ENCODE data around the gene ZNF70. TPM values are rescaled to one million over a fixed set of nuclear protein-coding genes. Genes with fewer than 3 reads are reported as not detected.

ZNF70 gene
- total and polyA plus RNA-seq, 2 of the 4 experiments (the other 2 are of a cell fraction): 2.3 to 4.3 TPM

DNA sequence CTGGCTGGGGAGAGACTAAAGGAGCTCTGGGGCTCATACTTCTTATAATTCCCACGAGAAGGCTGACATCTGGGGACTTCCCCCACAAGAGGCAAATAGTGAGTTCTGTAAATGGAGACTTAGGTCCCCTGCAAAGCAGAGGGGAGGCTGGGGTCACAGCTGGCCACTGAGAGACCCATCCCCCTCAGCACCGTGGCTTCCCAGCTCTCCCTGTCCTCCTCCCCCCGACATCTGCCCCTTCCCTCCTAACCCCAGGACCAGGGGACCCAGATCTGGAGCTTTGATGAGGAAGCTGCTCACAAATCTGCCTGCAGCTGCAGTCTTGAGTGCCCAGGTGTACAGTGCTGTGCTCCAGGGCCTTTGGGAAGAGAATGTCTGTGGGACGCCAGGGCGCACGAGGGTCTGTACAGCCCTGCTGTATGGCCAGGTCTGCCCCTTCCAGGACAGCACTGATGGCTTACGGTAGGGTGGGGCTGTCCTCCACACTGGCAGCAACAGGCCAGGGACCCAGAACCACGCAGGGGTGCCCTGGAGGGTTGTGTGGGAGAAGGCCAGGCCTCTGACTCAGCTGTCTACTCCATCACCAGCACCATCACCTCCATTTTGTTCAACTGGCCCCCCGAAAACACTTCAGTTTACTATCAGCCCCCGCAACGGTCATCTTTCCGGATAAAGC, 59.0 kb downstream of the ZNF70 start:
- POLR2A ChIA-PET (ENCODE audit: unreplicated experiment): no interaction called here
- H3K4me2 ChIP-seq (ENCODE audit: low read depth, low read length): no peak overlapping the region
- H2BK15ac ChIP-seq (ENCODE audit: low read depth, low read length): no peak overlapping the region
- no peak overlapping the region for H3K4me3 ChIP-seq (ENCODE audit: insufficient read depth, low read depth, low read length)
- no peak overlapping the region for H2BK20ac ChIP-seq (ENCODE audit: low read depth, low read length)
- H3K9ac ChIP-seq (ENCODE audit: low read depth, low read length): no peak overlapping the region
- TF ChIP-seq, protein P1, sequence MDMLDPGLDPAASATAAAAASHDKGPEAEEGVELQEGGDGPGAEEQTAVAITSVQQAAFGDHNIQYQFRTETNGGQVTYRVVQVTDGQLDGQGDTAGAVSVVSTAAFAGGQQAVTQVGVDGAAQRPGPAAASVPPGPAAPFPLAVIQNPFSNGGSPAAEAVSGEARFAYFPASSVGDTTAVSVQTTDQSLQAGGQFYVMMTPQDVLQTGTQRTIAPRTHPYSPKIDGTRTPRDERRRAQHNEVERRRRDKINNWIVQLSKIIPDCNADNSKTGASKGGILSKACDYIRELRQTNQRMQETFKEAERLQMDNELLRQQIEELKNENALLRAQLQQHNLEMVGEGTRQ (IDR thresholded peaks at IDR 0.05; ENCODE audit: low read depth, low read length): no peak
- TF ChIP-seq POLR2A (IDR thresholded peaks at IDR 0.05; ENCODE audit: low read depth, low read length) (no peak), MXI1 (IDR thresholded peaks at IDR 0.05; ENCODE audit: borderline replicate concordance, low read depth, low read length) (no peak), RFX5 (IDR thresholded peaks at IDR 0.05; ENCODE audit: low read depth, low read length) (no peak), RCOR1 (IDR thresholded peaks at IDR 0.05; ENCODE audit: insufficient replicate concordance, low read length) (no peak), MAFK (IDR thresholded peaks at IDR 0.05; ENCODE audit: low read depth, low read length) (no peak), CHD1 (IDR thresholded peaks at IDR 0.05; ENCODE audit: low read depth, low read length) (no peak)
- H4K5ac ChIP-seq (ENCODE audit: low read depth, low read length): no peak overlapping the region
- H3K4ac ChIP-seq (ENCODE audit: low read depth, low read length): no peak overlapping the region
- H3K23ac ChIP-seq (ENCODE audit: low read depth, low read length): no peak overlapping the region
- no peak overlapping the region for H3K27ac ChIP-seq (ENCODE audit: insufficient read depth, low read length)
- H4K8ac ChIP-seq (ENCODE audit: low read depth in 2 of 2, low read length in 2 of 2): no peak overlapping the region
- ATAC-seq (ENCODE audit: low read depth) (no peak), DNase-seq (no peak)
- H4K91ac ChIP-seq (ENCODE audit: insufficient read depth, low read depth, low read length): no peak overlapping the region
- no peak overlapping the region for H2AK9ac ChIP-seq (replicated peaks; ENCODE audit: low read depth, low read length, poor library complexity)
- H2AK5ac ChIP-seq (ENCODE audit: low read depth, low read length): no peak overlapping the region
- in situ Hi-C loops (cut with MboI; ENCODE audit: low sequenced_read_pairs) (no loop called here), intact Hi-C loops (cut with micrococcal nuclease) (no loop called here), dilution Hi-C loops (cut with HindIII; ENCODE audit: low sequenced_read_pairs, unreplicated experiment) (no loop called here)
- 0 out of 2 replicates have a peak, but pooled peaks cover 3% of the 10 kb centered on the region for H3K4me1 ChIP-seq (ENCODE audit: control insufficient read depth, insufficient read depth, low read length)
- H3K79me1 ChIP-seq (ENCODE audit: low read depth in 1 of 2, low read length in 2 of 2): no peaks in the 10 kb centered on the region
- H2BK120ac ChIP-seq (ENCODE audit: low read depth, low read length): no peak overlapping the region
- no peak overlapping the region for H2AFZ ChIP-seq (replicated peaks; ENCODE audit: low read length, poor library complexity)
- no peaks in the 10 kb centered on the region for H3K27me3 ChIP-seq (ENCODE audit: control insufficient read depth, insufficient read depth, low read length)
- H2BK5ac ChIP-seq (ENCODE audit: low read depth, low read length, poor library complexity, severe bottlenecking): no peak overlapping the region
- no peak overlapping the region for H3K14ac ChIP-seq (replicated peaks; ENCODE audit: low read depth, low read length)
- CTCF ChIA-PET: no interaction called here
- WGBS, 2 experiments (ENCODE audit: extremely low coverage in 2 of 2, insufficient read length in 1 of 2): 95% methylated on average over 3 of the region's 12 CpGs; no CpG with 5 or more reads in 1 of the 2 experiments
- H3K56ac ChIP-seq (ENCODE audit: extremely low read depth, insufficient read depth, low read length): no peak overlapping the region
- H3K18ac ChIP-seq (ENCODE audit: low read depth, low read length): no peak overlapping the region
- H3K36me3 ChIP-seq (ENCODE audit: control insufficient read depth, insufficient read depth, low read length): peaks cover 29% of the 10 kb centered on the region; the same call in 1 of the 2 replicates
- BruUV-seq (replicated peaks): no TSS peak
- H4K20me1 ChIP-seq (ENCODE audit: insufficient read depth, low read length): no peaks in the 10 kb centered on the region; the same call in 1 of the 2 replicates
- H3K9me3 ChIP-seq (ENCODE audit: control insufficient read depth, insufficient read depth, low read length): no peaks in the 10 kb centered on the region
- H3K9me1 ChIP-seq (ENCODE audit: insufficient read depth, low read length): peaks cover 12% of the 10 kb centered on the region

Data from IMR-90 (cell line).